Measurements from ENCODE around the gene SPATC1L.

GRCh38 chr21:46227811-46228344 lies 43.6 kb upstream of the SPATC1L start:
- no peak for TF ChIP-seq CTCF (IDR thresholded peaks at IDR 0.05)
- no peak for TF ChIP-seq POLR2A (IDR thresholded peaks at IDR 0.05)
